LHCN-M2 (cell line): ENCODE data around the gene ANXA9. TPM values are rescaled to one million over a fixed set of nuclear protein-coding genes. Genes with fewer than 3 reads are reported as not detected.

Experiments
- DNase-seq: peaks from one replicate; pipeline ENCODE4 v3.0.0-alpha.2; 2012; ENCODE audit warnings: low read depth
- polyA plus RNA-seq: library from polyadenylated mRNA; unstranded; fragments of >200 nt; gene quantifications from one replicate; pipeline ENCODE4 v1.2.1, GENCODE V29; 2012; ENCODE audit warnings: missing spikeins
- total RNA-seq: library from RNA; depleted of rRNA; stranded (reverse); fragments of >200 nt; gene quantifications from 2 replicates; pipeline ENCODE4 v1.2.3, GENCODE V29; 2014; rRNA removed

Gene ANXA9
- total RNA-seq: not detected in 2 replicates
- polyA plus RNA-seq: 0.33 TPM

- no peak for DNase-seq
Measured at GRCh38 chr1:150981805-150982712, at the start of gene ANXA9. Gene ANXA9 (plus strand): TSS chr1:150982292. CDS start chr1:150983106, 814 bp downstream.

- no peak for DNase-seq
Measured at GRCh38 chr1:150944856-150945255, 37.2 kb upstream of the ANXA9 start.

GRCh38 chr1:150954708-150955107 is 27.4 kb upstream of the ANXA9 start:
- DNase-seq: no peak

GRCh38 chr1:150955280-150955679 is 26.8 kb upstream of the ANXA9 start:
- no peak for DNase-seq

- DNase-seq: no peak
Measured at GRCh38 chr1:150957666-150958065, 24.4 kb upstream of the ANXA9 start.

GRCh38 chr1:150960646-150961045 is 21.4 kb upstream of the ANXA9 start:
- no peak for DNase-seq

- no peak for DNase-seq
Measured at GRCh38 chr1:150961756-150962155, 20.3 kb upstream of the ANXA9 start.

GRCh38 chr1:150963321-150964163 is 18.6 kb upstream of the ANXA9 start:
- no peak for DNase-seq

GRCh38 chr1:150964164-150964489 is 18.0 kb upstream of the ANXA9 start:
- no peak for DNase-seq

- no peak for DNase-seq
Measured at GRCh38 chr1:150965605-150966004, 16.5 kb upstream of the ANXA9 start.

GRCh38 chr1:150966011-150966410 is 16.1 kb upstream of the ANXA9 start:
- DNase-seq: no peak

- no peak for DNase-seq
Measured at GRCh38 chr1:150967936-150968335, 14.2 kb upstream of the ANXA9 start.

- DNase-seq: no peak
Measured at GRCh38 chr1:150968491-150968890, 13.6 kb upstream of the ANXA9 start.

- no peak for DNase-seq
Measured at GRCh38 chr1:150969626-150970025, 12.5 kb upstream of the ANXA9 start.

- peak; percentile 64 for DNase-seq
Measured at GRCh38 chr1:150970808-150971582, 11.1 kb upstream of the ANXA9 start.

- peak; percentile 71 for DNase-seq
Measured at GRCh38 chr1:150971583-150972416, 10.3 kb upstream of the ANXA9 start.

GRCh38 chr1:150972417-150972940 is 9.6 kb upstream of the ANXA9 start:
- no peak for DNase-seq

GRCh38 chr1:150973258-150973835 is 8.7 kb upstream of the ANXA9 start:
- DNase-seq: no peak

- DNase-seq: no peak
Measured at GRCh38 chr1:150973836-150974579, 8.1 kb upstream of the ANXA9 start.
